SU-DHL-6 (cell line): ENCODE data around the gene PKD2.

ENCODE experiments used
- H2AFZ ChIP-seq: fragments of 200-600 bp; sonication (generic); 2 replicates; pipeline ENCODE4 v1.6.1; 2014; ENCODE audit warnings: low read depth, mild to moderate bottlenecking, moderate library complexity, mixed read lengths, antibody characterized with exemption, low read length; ENCODE audit not compliant: severe bottlenecking
- H3F3A ChIP-seq: fragments of 200-600 bp; shearing (Covaris generic); 2 replicates; pipeline ENCODE4 v1.6.0; 2016; ENCODE audit warnings: antibody characterized with exemption, mild to moderate bottlenecking; ENCODE audit not compliant: insufficient read depth
- H3K27ac ChIP-seq: fragments of 200-600 bp; sonication (generic); 2 replicates; pipeline ENCODE4 v1.5.1; 2016; ENCODE audit warnings: low read depth, mild to moderate bottlenecking, low read length, moderate library complexity, mixed read lengths
- H3K27me3 ChIP-seq: fragments of 200-600 bp; sonication (generic), shearing (Covaris generic); 2 replicates; pipeline ENCODE4 v1.6.0; 2014; ENCODE audit warnings: mild to moderate bottlenecking, low read length
- H3K36me3 ChIP-seq: fragments of 200-600 bp; sonication (generic); 2 replicates; pipeline ENCODE4 v1.6.1; 2014; ENCODE audit warnings: mild to moderate bottlenecking, low read length, mixed read lengths
- H3K4me2 ChIP-seq: fragments of 300-600, 200-600 bp; shearing (Covaris generic), sonication (generic); 2 replicates; pipeline ENCODE4 v1.6.0; 2014; ENCODE audit warnings: low read length, low read depth, mild to moderate bottlenecking; ENCODE audit not compliant: poor library complexity, severe bottlenecking
- H3K4me3 ChIP-seq: fragments of 200-600 bp; sonication (generic); 2 replicates; pipeline ENCODE4 v1.5.1; 2014; ENCODE audit warnings: antibody characterized with exemption, low read length, mild to moderate bottlenecking, mixed read lengths; ENCODE audit not compliant: insufficient read depth, poor library complexity, severe bottlenecking
- H3K79me2 ChIP-seq: fragments of 200-600 bp; sonication (generic); 2 replicates; pipeline ENCODE4 v1.6.1; 2014; ENCODE audit warnings: mild to moderate bottlenecking, low read length, moderate library complexity; ENCODE audit not compliant: insufficient read depth
- H3K9ac ChIP-seq: fragments of 200-600 bp; sonication (generic); 2 replicates; pipeline ENCODE4 v1.7.0; 2014; ENCODE audit warnings: mild to moderate bottlenecking, low read length
- H3K9me2 ChIP-seq: fragments of 200-600 bp; sonication (generic); replicated peaks from 2 replicates; pipeline ENCODE4 v1.6.1; 2014; ENCODE audit warnings: low read length; ENCODE audit not compliant: insufficient read depth
- H3K9me3 ChIP-seq: fragments of 200-600 bp; sonication (generic); 2 replicates; pipeline ENCODE4 v1.6.1; 2014; ENCODE audit warnings: low read length, mixed read lengths; ENCODE audit not compliant: insufficient read depth
- H4K20me1 ChIP-seq: fragments of 200-600 bp; sonication (generic); 2 replicates; pipeline ENCODE4 v1.6.1; 2014; ENCODE audit warnings: low read depth, mild to moderate bottlenecking, antibody characterized with exemption, low read length, moderate library complexity, mixed read lengths
- EZH2phosphoT487 ChIP-seq: fragments of 200-600 bp; sonication (generic), shearing (Covaris generic); conservative IDR thresholded peaks from 2 replicates; pipeline ENCODE4 v1.6.1; 2018; ENCODE audit warnings: mild to moderate bottlenecking, antibody characterized with exemption, low read length, moderate library complexity, mixed read lengths
- TF ChIP-seq, protein P1 (sequence below): fragments of 200-600 bp; sonication (generic); IDR thresholded peaks from one replicate; pipeline ENCODE4 v1.5.1; 2017; ENCODE audit warnings: antibody characterized with exemption, mild to moderate bottlenecking, low read length, moderate library complexity; ENCODE audit not compliant: insufficient read depth, poor library complexity, severe bottlenecking

The PKD2 gene

DNA sequence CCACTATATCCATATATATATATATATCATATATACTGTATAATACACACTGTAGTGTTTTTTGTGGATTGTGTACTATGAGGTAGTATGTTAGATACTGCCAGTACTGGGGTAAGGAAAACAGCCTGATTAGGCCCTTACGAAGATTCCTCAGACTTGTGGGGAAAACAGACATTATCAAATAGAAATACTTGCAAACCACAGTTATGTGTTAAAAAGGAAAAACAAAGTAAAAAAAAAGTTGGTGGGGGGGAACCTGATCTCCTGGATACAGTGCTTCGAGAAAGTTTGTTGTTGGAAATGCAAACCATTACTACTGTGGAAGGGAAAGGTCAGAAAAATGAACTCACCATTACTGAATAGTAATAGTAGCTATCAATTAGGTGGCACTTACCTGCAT, 53.0 kb downstream of the PKD2 start:
- H3K9ac ChIP-seq: no peak overlapping the region
- no peak overlapping the region for H2AFZ ChIP-seq
- H3F3A ChIP-seq: no peaks in the 10 kb centered on the region
- no peaks in the 10 kb centered on the region for H3K9me2 ChIP-seq
- no peak overlapping the region for H3K4me3 ChIP-seq
- H3K4me2 ChIP-seq: no peak overlapping the region
- H3K79me2 ChIP-seq: no peaks in the 10 kb centered on the region
- H3K27me3 ChIP-seq: no peaks in the 10 kb centered on the region
- no peak overlapping the region for H3K27ac ChIP-seq
- no peaks in the 10 kb centered on the region for H3K9me3 ChIP-seq
- no peaks in the 10 kb centered on the region for H4K20me1 ChIP-seq
- H3K36me3 ChIP-seq: no peaks in the 10 kb centered on the region
- TF ChIP-seq EZH2phosphoT487: no peak
- TF ChIP-seq, protein P1, sequence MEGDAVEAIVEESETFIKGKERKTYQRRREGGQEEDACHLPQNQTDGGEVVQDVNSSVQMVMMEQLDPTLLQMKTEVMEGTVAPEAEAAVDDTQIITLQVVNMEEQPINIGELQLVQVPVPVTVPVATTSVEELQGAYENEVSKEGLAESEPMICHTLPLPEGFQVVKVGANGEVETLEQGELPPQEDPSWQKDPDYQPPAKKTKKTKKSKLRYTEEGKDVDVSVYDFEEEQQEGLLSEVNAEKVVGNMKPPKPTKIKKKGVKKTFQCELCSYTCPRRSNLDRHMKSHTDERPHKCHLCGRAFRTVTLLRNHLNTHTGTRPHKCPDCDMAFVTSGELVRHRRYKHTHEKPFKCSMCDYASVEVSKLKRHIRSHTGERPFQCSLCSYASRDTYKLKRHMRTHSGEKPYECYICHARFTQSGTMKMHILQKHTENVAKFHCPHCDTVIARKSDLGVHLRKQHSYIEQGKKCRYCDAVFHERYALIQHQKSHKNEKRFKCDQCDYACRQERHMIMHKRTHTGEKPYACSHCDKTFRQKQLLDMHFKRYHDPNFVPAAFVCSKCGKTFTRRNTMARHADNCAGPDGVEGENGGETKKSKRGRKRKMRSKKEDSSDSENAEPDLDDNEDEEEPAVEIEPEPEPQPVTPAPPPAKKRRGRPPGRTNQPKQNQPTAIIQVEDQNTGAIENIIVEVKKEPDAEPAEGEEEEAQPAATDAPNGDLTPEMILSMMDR: no peak

DNA sequence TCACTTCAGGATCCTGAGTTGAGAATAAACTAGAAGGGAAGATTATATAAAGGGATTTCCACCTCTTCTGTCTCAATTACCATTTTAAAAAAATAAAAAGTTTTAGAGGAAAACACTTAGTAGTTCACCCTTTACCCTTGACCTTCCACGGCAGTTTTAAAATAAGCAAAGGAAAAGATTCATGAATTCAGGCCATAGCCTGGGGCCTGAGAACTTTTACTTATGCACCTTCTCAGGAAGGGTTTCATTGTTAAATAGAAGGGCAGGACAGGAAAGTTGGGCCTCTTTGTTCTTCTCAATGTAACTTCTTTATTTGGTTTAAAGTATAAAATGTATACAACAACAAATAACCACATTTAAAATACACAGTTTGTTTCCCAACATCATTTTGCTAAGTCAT, 54.9 kb downstream of the PKD2 start:
- H3K27me3 ChIP-seq: no peaks in the 10 kb centered on the region
- H3K79me2 ChIP-seq: no peaks in the 10 kb centered on the region
- no peaks in the 10 kb centered on the region for H3K9me3 ChIP-seq
- no peak overlapping the region for H3K9ac ChIP-seq
- no peaks in the 10 kb centered on the region for H3F3A ChIP-seq
- TF ChIP-seq EZH2phosphoT487: no peak
- TF ChIP-seq, protein P1: no peak
- no peak overlapping the region for H3K4me2 ChIP-seq
- H3K4me3 ChIP-seq: no peak overlapping the region
- H2AFZ ChIP-seq: no peak overlapping the region
- no peaks in the 10 kb centered on the region for H4K20me1 ChIP-seq
- H3K9me2 ChIP-seq: no peaks in the 10 kb centered on the region
- H3K27ac ChIP-seq: no peak overlapping the region
- H3K36me3 ChIP-seq: no peaks in the 10 kb centered on the region

DNA sequence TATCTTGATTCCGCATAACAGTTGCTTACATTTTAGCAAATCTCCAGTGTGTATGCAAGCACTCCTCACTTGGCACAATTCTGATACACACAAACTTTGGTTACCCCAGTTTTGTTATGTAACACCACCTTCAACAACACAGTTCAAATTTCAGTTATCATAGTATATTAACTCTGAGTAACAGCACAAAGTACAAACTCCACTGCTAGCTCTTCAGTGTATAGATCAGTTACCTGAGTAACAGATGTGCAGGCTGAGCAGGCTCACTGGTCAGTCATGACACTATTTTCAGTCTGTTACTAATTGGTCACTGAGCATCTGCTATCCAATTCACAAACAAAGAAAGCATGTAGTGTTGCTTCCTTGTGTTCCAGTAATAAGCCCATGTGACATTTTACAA, 55.4 kb downstream of the PKD2 start:
- Histone ChIP-seq H3K79me2 (no peaks in the 10 kb centered on the region), H3K36me3 (no peaks in the 10 kb centered on the region), H3K27me3 (no peaks in the 10 kb centered on the region), H3K9me3 (no peaks in the 10 kb centered on the region), H3K4me2 (no peak overlapping the region), H4K20me1 (no peaks in the 10 kb centered on the region), H2AFZ (no peak overlapping the region), H3F3A (no peaks in the 10 kb centered on the region), H3K9ac (no peak overlapping the region), H3K4me3 (no peak overlapping the region), H3K9me2 (no peaks in the 10 kb centered on the region), H3K27ac (no peak overlapping the region)
- TF ChIP-seq EZH2phosphoT487: no peak
- TF ChIP-seq, protein P1: no peak
